ENCODE data around the gene MYL12B.
A peak's percentile ranks its signal among the peaks of the same experiment; 100 is the strongest.
"Not testable (repeated sequence)": the region's sequence is repeated elsewhere in the genome, so short reads cannot be mapped to it uniquely, and the experiment has no call there.

Gene MYL12B

GRCh38 chr18:3297025-3297984, 35.4 kb downstream of the MYL12B start:
- no peak for DNase-seq (ENCODE audit: low spot score)

- no peak for DNase-seq (ENCODE audit: low spot score)
Measured at GRCh38 chr18:3304832-3305231, 42.9 kb downstream of the MYL12B start.

- no peak for DNase-seq (ENCODE audit: low spot score)
Measured at GRCh38 chr18:3305354-3305762, 43.4 kb downstream of the MYL12B start.

GRCh38 chr18:3305933-3306332, 44.0 kb downstream of the MYL12B start:
- no peak for DNase-seq (ENCODE audit: low spot score)

- no peak for DNase-seq (ENCODE audit: low spot score)
Measured at GRCh38 chr18:3306391-3306790, 44.5 kb downstream of the MYL12B start.

GRCh38 chr18:3313685-3314084, 51.8 kb downstream of the MYL12B start:
- no peak for DNase-seq (ENCODE audit: low spot score)

- DNase-seq (ENCODE audit: low spot score): not testable (repeated sequence)
Measured at GRCh38 chr18:3315344-3315743, 53.4 kb downstream of the MYL12B start.

GRCh38 chr18:3319399-3319798, 57.5 kb downstream of the MYL12B start:
- no peak for DNase-seq (ENCODE audit: low spot score)

- no peak for DNase-seq (ENCODE audit: low spot score)
Measured at GRCh38 chr18:3319894-3320454, 58.0 kb downstream of the MYL12B start.

- DNase-seq (ENCODE audit: low spot score): peak; percentile 74
Measured at GRCh38 chr18:3321133-3321812, 59.3 kb downstream of the MYL12B start.

- no peak for DNase-seq (ENCODE audit: low spot score)
Measured at GRCh38 chr18:3323900-3324299, 62.0 kb downstream of the MYL12B start.
